ENCODE data around the gene SUGP2.

Gene SUGP2

DNA sequence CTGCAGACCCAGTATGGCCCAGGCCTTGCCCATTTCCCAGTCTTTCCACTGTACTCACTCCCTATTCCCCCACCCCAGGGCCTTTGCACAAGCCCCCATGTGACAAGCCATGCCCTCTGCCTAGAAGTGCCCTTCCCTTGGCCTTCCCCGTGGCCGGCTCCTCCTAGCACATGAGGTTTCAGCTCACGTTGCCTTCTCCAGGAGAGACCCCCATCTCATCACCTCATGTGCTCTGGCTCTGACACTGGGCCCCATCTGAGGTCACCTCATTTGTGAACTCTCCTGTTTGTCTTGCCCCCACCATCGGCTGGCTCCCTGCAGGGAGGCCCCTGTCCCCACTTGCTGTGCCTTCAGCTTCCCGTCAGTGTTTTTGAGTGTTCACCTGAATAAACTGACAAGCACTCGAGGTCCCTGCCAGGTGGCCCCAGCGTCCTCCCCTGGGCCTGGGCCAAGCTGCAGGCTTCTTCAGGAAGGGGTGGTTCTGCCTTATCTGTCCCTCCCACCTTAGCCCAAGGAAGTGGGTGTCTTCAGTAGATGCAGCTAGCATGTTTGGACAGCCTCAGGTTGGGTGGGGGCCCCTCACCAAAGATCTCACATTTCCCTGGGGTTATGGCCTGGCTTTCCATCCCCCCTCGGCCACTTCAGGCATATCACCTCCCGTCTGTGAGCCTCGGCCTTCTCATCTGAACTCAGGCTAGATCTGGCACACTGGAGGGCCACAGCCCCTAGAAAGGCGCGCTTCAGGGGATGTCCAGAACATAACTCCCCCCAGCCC lies 26.7 kb upstream of the SUGP2 start:
- DNase-seq (ENCODE audit: low read depth in 1 of 2, low spot score in 1 of 2): no peak

DNA sequence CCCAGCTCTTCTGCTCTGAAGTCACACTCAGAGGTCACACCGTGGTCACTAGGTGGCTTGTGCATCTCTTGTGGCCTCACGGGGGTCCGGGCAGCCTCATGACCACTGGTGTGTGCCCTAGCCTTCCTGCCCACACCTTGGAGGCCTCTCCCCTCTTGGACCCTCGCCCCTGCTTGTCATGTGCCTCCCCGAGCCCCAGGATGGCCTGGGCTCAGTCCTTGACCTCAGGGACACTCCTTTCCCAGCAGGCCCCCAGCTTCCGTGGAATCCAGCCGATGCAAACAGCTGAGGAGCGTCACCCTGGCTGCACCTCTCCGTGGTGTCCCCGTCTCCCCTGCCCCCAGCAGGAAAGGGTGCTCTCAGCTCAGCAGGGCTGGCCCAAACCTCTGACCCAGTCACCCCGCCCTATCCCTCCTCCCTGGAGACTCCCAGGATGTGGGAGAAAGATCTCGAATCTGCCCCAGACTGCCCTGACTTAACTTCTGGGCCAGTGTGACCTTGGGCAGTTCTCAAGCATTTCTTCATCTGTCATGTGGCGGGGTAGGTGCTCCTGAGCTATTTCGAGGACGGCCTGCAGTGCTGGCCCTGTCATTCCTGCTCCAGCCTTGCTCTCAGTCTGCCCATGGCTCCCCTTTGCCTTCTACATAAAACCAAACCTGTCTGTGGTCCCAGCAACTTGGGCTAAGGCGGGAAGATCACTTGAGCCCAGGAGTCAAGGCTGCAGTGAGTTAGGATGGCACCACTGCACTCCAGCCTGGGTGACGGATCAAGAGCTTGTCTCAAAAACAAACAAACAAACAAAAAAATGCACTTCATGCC lies 25.9 kb upstream of the SUGP2 start:
- no peak for DNase-seq (ENCODE audit: low read depth in 1 of 2, low spot score in 1 of 2)

DNA sequence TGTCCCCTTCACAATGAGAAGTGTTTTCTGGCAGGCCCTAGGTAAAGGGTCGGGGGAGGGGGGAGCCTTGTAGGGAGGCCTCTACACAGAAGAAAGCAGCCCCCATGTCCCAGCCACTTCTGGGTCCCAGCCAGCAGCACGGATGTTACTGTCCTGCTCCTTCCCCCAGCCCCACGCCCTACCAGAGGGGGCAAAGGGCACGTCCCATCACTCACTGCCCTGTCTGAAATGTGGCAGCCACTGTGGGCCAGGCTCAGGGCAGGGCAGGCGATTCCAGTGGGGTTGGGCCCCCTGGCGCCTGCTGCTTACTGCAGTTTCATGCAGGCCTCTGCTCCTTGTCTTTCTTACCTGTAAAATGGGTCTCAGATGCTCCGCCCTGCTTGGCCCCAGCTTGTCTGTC lies 24.4 kb upstream of the SUGP2 start:
- no peak for DNase-seq (ENCODE audit: low read depth in 1 of 2, low spot score in 1 of 2)

DNA sequence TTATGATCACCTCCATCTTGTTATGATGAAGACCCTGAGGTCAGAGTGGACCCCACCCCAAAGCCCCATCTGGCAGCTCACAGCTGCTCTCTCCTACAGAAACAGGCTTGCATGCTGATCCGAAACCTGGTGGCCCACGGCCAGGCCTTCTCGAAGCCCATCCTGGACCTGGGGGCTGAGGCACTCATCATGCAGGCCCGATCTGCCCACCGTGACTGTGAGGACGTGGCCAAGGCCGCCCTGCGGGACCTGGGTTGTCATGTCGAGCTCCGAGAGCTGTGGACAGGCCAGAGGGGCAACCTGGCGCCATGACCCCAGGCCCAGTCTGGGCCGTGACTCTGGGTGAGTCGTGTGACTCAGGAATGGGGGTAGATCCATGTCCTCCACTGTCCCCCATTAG lies 24.0 kb upstream of the SUGP2 start:
- no peak for DNase-seq (ENCODE audit: low read depth in 1 of 2, low spot score in 1 of 2)

DNA sequence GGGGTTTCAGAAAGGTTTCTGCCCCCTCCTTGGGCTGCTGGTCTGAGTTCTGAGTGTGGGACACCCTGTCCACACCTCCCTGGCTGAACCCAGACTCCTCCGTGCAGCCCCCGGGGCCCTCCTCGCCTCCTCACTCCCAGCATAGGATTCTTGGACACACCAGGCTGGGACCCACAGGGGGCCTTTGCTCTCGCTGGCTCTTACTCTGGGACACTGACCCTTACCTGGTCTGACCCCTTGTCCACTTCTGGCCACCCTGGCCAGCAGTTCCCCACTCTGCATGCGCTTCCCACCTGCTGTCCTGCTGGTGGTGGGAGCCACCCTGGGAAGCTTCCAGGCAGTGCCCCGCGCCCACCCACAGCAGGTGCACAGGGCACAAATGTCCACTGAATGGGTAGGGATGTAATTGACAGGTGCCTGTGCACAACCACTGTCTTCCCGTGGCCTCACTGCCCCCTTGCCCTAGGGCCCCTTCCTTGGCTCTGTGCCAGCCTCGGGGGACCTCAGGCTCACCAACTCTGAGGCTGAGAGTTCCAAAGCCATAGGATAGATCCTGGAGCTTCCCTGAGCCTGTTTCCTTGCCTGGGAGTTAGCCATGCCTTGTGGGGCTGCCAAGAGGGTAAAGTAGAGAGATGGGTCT lies 23.4 kb upstream of the SUGP2 start:
- no peak for DNase-seq (ENCODE audit: low read depth in 1 of 2, low spot score in 1 of 2)

GRCh38 chr19:19055701-19056100 lies 22.4 kb upstream of the SUGP2 start:
- no peak for DNase-seq (ENCODE audit: low read depth in 1 of 2, low spot score in 1 of 2)

- no peak for DNase-seq (ENCODE audit: low read depth in 1 of 2, low spot score in 1 of 2)
Measured at GRCh38 chr19:19054939-19055440, 21.7 kb upstream of the SUGP2 start.

DNA sequence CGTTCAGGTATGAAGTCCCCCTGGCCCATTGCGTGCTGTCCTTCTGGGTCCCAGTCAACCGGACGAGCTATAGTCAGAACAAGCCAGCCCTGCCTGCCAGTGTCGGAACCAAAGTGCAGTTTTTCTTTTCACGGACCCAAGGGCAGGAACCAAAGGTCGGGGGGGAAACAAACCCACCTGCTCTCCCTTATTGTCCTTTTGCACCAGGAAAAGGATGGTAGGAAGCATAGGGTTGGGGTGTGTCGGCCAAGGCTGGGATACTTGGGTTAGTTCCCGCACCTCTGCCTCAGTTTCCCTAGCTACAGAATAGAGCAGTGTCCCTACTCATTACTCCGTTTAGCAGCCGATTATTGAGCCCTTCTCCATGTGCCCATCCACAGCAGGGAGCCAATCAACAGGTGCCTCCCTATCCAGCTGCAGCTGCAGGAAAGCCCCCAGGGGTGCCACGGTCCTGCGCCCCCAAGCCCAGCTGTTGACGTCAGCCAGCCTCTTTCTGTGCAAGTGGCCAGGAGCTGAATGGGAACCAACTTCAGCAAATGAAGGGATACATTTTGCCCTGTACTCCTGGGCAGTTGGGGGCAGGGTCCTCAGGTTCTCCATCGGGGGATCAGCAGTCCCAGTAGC lies 21.1 kb upstream of the SUGP2 start:
- DNase-seq (ENCODE audit: low read depth in 1 of 2, low spot score in 1 of 2): no peak

GRCh38 chr19:19053508-19054314 lies 20.4 kb upstream of the SUGP2 start:
- DNase-seq (ENCODE audit: low read depth in 1 of 2, low spot score in 1 of 2): no peak

GRCh38 chr19:19052921-19053320 lies 19.6 kb upstream of the SUGP2 start:
- no peak for DNase-seq (ENCODE audit: low read depth in 1 of 2, low spot score in 1 of 2)

GRCh38 chr19:19051478-19052213 lies 18.3 kb upstream of the SUGP2 start:
- no peak for DNase-seq (ENCODE audit: low read depth in 1 of 2, low spot score in 1 of 2)

DNA sequence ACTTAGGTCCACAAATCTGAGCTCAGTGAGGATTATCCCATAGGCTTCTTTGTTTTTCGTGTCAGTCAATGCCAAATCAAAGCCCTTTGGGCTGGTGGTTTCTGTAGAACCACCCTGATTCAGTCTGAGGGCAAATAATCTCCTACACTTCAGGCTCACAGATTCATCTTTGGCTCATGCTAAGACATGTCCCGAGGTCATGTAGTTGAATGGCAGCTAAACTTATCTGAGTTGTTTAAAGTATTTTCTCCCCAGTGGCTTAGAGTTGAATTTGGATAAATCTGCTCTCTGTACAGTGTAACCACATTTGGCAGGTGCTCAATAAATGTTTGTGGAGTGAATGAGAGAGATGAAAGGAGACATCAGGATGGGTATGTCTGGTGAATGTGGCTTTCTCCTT lies 17.4 kb upstream of the SUGP2 start:
- no peak for DNase-seq (ENCODE audit: low read depth in 1 of 2, low spot score in 1 of 2)

DNA sequence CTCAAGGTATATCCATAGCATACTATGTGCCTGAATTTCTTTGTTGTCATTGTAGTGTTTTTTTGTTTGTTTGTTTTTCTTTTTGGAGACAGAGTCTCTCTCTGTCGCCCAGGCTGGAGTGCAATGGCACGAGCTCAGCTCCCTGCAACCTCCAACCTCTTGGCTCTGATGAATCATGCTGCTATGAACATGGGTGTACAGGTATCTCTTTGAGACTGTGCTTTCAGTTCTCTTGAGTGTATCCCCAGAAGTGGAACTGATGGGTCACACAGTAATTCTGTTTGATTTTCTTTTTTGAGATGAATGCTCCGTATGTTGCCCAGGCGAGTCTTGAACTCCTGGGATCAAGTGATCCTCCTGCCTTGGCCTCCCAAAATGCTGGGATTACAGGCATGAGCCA lies 16.8 kb upstream of the SUGP2 start:
- DNase-seq (ENCODE audit: low read depth in 1 of 2, low spot score in 1 of 2): no peak

DNA sequence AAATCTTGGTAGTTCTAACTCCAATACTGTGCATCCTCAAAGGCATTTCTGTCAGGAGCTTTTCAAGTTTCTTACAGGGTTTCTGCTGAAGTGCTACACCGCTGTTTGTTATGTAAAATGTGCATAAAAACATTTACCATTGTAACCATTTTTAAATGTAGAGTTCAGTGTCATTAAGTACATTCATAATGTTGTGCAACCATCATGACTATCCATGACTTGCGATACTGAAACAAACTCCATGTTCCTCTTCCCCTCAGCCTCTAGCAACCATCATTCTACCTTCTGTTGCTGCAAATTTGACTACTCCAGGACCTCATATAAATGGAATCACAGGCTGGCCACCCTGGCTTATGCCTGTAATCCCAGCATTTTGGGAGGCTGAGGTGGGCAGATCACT lies 16.1 kb upstream of the SUGP2 start:
- DNase-seq (ENCODE audit: low read depth in 1 of 2, low spot score in 1 of 2): no peak

DNA sequence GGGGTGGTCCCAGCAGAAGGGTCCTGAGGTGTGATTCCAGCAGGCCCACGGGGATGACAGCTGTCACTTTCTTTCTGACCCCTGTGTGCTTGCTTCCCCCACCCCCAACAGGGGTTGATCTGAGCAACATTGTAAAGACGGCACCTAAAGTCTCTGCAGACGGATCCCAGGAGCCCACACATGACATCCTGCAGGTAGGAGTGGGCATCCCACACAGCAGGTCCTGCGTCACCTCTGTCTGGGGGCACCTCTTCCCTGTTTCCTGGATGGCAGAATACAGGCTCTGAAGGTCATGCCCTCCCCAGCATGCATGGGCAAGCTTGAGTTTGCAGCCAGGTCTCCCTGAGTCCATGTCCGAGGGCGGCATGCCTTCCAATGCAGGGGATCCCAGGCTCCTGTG lies 10.6 kb upstream of the SUGP2 start:
- DNase-seq (ENCODE audit: low read depth in 1 of 2, low spot score in 1 of 2): no peak

GRCh38 chr19:19043481-19043880 lies 10.2 kb upstream of the SUGP2 start:
- no peak for DNase-seq (ENCODE audit: low read depth in 1 of 2, low spot score in 1 of 2)

- no peak for DNase-seq (ENCODE audit: low read depth in 1 of 2, low spot score in 1 of 2)
Measured at GRCh38 chr19:19042732-19043280, 9.5 kb upstream of the SUGP2 start.

GRCh38 chr19:19040417-19040816 lies 7.1 kb upstream of the SUGP2 start:
- no peak for DNase-seq (ENCODE audit: low read depth in 1 of 2, low spot score in 1 of 2)

DNA sequence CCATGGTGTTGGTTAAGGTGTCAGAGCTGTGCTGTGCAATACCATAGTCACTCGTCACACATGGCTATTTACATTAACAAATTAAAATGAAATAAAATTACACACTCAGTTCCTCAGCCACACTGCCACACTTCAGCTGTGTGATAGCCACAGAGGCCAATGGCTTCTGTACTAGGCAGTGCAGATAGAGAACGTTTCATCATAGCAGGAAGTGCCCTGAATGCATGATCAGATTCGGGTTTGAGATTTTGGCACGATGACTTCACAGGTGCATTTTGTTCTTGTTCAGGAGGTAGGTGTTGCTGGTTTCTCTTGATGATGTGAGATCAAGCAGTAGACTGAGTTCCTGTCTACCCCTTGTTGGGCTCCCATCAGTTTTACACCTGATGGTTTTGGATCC lies 6.6 kb upstream of the SUGP2 start:
- DNase-seq (ENCODE audit: low read depth in 1 of 2, low spot score in 1 of 2): no peak

GRCh38 chr19:19034204-19034624 lies 897 bp upstream of the SUGP2 start:
- DNase-seq (ENCODE audit: low read depth in 1 of 2, low spot score in 1 of 2): peak; percentile 41 to 69
